Bronchial epithelial cell (primary cell): ENCODE measurements around the gene CCDC138. TPM values are rescaled to one million over a fixed set of nuclear protein-coding genes. Genes with fewer than 3 reads are reported as not detected.

Source experiments
- DNase-seq: peaks from one replicate; pipeline ENCODE4 v3.0.0-alpha.2; 2010; ENCODE audit warnings: low read depth
- FAIRE-seq: peaks from 2 replicates; lab custom pipeline; 2011; peaks lifted over from hg19 to GRCh38; lab: Jason Lieb, UNC
- H3K27me3 ChIP-seq: 2 replicates; pipeline ENCODE4 v1.5.1; 2011; ENCODE audit warnings: low read length; ENCODE audit not compliant: control insufficient read depth, insufficient read depth
- H3K36me3 ChIP-seq: 2 replicates; pipeline ENCODE4 v1.5.1; 2011; ENCODE audit warnings: low read length; ENCODE audit not compliant: control insufficient read depth, insufficient read depth
- H3K4me3 ChIP-seq: 2 replicates; pipeline ENCODE4 v1.5.1; 2011; ENCODE audit warnings: mild to moderate bottlenecking, low read depth, low read length, control low read depth
- CTCF ChIP-seq: IDR thresholded peaks from 2 replicates; pipeline ENCODE4 v1.5.1; 2011; ENCODE audit warnings: mild to moderate bottlenecking, moderate library complexity, low read length, control low read depth, inconsistent platforms; ENCODE audit not compliant: insufficient read depth, severe bottlenecking
- total RNA-seq: library from RNA; depleted of rRNA; stranded (reverse); fragments of >200 nt; gene quantifications from 2 replicates; pipeline ENCODE4 v1.2.1, GENCODE V29; 2014

CCDC138 gene
- total RNA-seq, 1 donor from 2014 or later = 3.4 TPM

DNA sequence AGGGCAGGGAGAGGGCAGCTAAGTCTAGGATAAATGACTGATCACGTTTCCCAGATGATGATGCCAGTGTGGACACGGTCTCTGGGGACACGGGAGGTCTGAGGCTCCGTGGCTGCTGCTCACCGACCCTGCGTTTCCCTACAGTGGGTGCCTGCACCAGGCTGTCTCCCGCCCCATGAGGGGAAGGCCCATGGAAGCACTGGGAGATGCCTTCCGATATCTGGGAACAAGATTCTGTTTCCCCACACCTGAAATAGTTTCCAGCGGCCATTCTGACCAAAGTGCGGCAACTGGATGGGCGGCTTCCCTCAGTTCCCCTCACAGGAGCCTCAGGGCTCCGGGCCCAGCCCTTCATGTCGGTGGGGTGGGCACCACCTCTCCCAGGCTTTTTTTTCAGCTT, 119.3 kb downstream of the CCDC138 start:
- peaks cover 2% of the 10 kb centered on the region for H3K27me3 ChIP-seq
- FAIRE-seq (no peak), DNase-seq (no peak)
- no peaks in the 10 kb centered on the region for H3K36me3 ChIP-seq
- no peak overlapping the region for H3K4me3 ChIP-seq
- no peak for TF ChIP-seq CTCF

- no peak overlapping the region for H3K4me3 ChIP-seq
- peaks cover 2% of the 10 kb centered on the region for H3K27me3 ChIP-seq
- no peaks in the 10 kb centered on the region for H3K36me3 ChIP-seq
- FAIRE-seq (no peak), DNase-seq (no peak)
- no peak for TF ChIP-seq CTCF
These were observed 120.0 kb downstream of the CCDC138 start for GRCh38 chr2:108906403-108907077.

DNA sequence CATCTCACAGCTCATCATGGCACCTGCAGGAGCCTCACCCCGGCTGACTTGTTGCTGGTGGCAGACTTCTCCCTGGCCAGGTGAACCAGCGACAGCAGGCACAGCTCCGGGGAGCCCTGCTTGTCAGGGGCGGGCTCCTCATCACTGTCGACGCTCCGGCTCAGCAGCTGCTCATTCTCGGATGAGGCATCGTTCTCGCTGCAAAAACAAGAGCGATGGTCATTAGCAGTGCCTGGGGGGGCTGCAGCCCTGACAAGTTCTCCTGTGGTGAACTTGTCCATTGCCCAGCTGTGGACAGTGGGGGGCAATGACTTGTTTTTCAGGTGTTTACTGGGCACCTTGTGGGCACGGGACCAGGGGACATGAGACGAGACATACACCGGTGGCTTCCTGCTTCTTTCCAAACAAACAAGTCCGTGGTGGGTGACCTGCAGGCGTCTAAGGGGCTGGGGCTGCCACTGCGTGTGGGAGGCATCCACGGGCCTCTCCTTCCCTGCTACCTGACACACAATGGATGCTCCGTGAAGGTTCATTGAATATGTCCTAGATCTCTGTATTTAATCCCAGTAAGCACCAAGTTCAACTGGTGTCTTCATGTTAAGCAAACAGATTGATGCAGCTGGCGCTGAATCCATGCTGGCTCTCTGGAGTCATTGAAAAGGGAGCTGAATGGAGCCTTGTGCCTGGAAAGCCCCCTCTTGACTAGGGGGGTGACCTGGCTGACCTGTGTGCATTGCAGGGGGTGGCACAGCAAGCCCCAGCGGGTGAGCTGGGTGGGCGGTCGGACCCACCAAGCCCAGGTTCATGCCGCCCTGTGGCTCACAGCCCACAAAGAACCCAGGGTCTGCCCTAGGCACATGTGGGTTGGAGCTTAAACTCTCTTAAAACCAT, 121.5 kb downstream of the CCDC138 start:
- TF ChIP-seq CTCF = no peak

GRCh38 chr2:108908713-108909070, 122.1 kb downstream of the CCDC138 start:
- no peak for TF ChIP-seq CTCF
- no peak for DNase-seq
- no peak overlapping the region for H3K4me3 ChIP-seq
- peaks cover 2% of the 10 kb centered on the region for H3K27me3 ChIP-seq
- no peaks in the 10 kb centered on the region for H3K36me3 ChIP-seq
- FAIRE-seq = no peak

More for the DNA sequence above, 121.5 kb downstream of the CCDC138 start:
- FAIRE-seq = no peak
- Histone ChIP-seq H3K4me3 (no peak overlapping the region), H3K36me3 (no peaks in the 10 kb centered on the region), H3K27me3 (peaks cover 2% of the 10 kb centered on the region)
- no peak for DNase-seq

GRCh38 chr2:108909275-108909823, 122.8 kb downstream of the CCDC138 start:
- DNase-seq = no peak
- H3K4me3 ChIP-seq = no peak overlapping the region
- TF ChIP-seq CTCF = no peak
- peaks cover 2% of the 10 kb centered on the region for H3K27me3 ChIP-seq
- no peak for FAIRE-seq
- no peaks in the 10 kb centered on the region for H3K36me3 ChIP-seq
